A204.1 (cell line): ENCODE data around the gene GRHPR.
"Not testable (repeated sequence)": the region's sequence is repeated elsewhere in the genome, so short reads cannot be mapped to it uniquely, and the experiment has no call there.

Source experiments
- FAIRE-seq: peaks from 2 replicates; lab custom pipeline; 2012; peaks lifted over from hg19 to GRCh38; lab: Jason Lieb, UNC

The GRHPR gene

DNA sequence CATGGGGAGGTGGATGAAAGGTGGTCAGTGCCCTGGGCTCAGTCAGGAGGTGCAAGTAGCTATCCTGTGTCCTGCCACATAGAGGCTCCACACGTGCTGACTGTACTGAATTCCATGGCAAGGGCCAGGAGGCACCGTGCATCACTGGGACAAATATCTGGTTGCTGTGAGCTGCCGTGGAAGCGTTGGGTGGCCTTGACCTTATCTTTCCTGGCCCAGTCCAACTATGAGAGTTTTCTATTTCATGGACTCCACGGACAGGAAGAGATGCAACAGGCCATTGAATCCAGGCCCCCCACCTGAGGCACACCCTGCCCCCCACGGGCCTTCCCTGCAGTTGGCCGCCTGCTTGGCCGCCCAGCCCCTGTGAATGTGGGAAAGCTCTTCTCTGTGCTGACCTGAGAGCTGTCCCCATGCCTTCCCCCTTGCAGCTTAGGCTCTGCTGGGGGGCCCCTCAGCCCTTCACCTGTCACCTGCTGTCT lies 1.7 kb downstream of the GRHPR start:
- no peak for FAIRE-seq

DNA sequence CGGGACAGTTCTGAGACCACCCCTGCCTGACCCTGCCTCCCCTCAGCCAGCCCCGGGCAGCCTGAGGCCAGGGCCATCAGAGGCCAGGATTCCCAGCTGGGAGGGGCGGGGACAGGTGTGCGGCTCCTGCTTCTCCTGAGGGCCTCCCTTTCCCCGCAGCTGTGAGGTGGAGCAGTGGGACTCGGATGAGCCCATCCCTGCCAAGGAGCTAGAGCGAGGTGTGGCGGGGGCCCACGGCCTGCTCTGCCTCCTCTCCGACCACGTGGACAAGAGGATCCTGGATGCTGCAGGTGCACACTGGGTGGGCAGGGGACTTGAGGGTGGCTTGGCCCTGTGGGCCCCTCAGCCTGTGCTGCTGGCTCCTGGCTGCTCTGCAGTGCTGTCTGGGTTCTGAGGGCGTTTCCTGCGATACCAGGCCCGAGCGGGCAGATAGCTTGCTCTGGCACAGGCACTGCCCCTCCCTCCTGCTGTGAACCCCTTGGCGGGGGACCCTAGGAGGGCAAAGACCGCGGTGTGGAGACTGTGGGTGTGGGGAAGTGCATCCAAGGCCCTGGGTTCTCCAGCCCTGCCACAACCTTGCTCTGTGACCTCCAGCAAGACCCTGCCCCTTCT lies 2.3 kb downstream of the GRHPR start:
- no peak for FAIRE-seq

DNA sequence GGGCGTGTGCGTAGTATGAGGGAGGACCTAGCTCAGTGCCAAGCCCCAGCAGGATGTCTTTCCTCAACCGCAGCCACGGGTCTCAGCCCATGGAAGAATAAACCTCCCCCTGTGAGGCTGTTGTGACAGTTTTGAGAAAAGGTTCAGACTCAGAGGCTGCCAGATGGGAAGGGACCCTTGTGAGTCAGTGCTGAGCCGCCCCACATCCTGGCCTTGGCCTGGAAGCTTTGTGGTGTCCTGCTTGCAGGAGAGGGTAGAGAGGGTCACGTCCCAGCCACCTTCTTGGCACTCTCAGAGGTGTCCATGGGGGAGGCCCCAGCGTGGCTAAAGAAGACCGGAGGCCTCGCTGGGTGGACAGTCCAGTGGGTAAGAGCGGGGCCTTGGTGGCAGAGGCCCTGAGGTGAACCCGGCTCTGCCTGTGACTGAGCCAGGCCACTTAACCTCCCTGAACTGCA lies 2.8 kb downstream of the GRHPR start:
- FAIRE-seq, result no peak

DNA sequence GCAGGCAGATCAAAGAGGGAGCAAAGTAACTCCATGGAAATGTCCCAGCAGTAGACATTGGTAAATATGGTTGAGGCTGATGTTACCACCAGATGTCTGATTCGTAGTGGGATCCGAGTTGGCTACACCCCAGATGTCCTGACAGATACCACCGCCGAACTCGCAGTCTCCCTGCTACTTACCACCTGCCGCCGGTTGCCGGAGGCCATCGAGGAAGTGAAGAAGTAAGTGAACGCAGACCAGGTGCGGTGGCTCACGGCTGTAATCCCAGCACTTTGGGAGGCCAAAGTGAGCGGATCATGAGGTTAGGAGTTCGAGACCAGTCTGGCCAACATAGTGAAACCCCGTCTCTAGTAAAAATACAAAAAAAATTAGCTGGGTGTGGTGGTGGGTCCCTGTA lies 3.9 kb downstream of the GRHPR start:
- not testable (repeated sequence) for FAIRE-seq

DNA sequence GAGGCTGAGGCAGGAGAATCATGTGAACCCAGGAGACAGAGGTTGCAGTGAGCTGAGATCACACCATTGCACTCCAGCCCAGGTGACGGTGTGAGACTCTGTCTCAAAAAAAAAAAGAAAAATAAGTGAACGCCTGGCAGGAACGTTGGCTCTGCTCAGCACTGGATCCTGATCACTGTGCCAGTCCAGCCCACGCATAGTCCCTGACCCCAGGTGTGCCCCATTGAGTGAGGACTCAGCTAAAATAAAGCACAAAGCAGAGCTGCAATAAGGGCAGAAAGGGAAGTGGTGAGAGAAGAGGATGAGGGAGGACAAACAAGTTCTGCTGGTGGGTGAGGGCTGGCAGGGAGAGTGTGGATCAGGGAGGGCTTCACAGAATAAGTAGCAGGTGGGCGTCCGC lies 4.3 kb downstream of the GRHPR start:
- FAIRE-seq, result no peak

DNA sequence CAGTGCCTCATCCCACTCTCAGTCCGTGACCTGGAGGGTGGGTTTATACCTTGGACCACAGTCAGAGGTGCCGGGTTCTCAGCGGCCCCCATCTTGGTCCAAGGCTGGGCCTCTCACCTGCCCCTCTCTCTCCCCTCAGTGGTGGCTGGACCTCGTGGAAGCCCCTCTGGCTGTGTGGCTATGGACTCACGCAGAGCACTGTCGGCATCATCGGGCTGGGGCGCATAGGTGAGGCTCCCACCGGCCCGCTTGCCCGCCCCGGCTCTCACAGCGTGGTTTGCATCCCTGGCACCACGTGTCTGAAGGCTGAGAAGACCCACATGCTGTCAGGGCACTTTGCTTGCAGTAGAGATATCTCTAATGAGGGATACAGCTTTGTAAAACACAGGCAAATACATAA lies 5.8 kb downstream of the GRHPR start:
- no peak for FAIRE-seq

DNA sequence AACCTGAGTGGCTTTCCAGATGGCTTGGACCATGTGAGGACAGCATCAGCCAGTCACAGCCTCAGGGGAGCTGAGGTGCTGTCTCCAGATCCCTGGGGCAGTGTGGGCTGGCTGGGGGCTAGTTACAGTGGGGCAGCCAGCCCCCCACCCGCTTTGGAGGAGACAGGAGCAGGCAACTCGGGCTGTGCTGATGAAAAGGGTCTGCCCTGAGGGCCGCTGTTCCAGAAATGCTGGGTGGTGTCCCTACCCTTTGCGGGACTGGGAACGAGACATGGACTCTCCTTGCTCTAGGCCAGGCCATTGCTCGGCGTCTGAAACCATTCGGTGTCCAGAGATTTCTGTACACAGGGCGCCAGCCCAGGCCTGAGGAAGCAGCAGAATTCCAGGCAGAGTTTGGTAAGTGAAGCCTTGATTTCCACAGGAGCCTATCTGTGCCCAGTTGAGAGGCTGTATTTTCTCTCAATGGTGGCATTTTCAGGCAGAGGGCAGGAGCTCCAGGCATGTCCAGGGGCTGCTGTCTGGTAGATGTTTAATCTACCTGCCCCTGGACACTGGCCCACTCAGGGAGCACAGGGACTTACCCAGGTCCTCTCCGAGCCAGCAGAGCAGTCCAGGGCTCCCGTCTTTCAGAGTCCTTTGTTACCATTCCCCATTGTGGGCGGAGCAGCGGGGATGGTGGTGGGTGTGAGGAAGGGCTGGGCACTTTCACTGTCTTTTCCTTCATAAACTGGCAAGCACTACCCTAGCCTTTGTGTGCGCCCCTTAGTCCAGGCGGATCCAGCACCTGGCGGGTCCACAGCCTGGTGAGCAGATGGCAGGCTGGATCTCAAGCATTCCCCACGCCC lies 7.2 kb downstream of the GRHPR start:
- no peak for FAIRE-seq

DNA sequence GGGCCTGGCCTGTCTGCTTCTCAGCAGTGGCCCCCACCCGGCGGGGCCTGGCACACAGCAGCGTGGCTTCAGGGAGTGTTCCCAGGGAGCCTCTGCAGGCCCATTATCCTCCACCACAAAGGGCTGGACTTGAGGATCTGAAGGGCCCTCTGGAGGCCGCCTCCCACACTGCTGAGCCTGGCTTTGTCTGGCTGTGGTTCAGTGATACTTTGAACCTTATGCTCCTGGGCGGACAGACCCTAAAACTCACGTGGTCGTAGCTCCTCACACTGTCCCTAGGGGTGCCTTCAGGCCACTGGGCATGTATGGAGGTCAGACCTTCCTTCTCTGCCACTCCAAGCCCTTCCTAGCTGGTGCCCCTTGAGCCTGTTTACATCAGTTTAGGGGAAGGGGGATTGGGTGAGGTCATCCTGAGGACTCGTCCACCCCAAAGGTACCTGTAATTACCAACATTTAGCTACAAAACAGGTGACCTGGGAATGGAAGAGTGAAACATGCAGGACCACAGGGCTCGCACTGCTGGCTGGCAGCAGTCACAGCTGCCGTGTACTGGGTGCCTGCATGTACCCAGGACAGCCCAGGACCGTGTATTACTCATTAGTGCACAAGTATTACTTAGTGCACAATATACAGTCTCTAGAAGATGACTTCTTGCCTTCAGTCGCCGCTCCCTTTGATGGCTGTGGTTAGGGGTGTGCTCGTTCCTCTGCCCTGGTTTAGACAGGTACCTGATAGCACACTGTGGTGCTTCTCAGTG lies 8.5 kb downstream of the GRHPR start:
- no peak for FAIRE-seq

DNA sequence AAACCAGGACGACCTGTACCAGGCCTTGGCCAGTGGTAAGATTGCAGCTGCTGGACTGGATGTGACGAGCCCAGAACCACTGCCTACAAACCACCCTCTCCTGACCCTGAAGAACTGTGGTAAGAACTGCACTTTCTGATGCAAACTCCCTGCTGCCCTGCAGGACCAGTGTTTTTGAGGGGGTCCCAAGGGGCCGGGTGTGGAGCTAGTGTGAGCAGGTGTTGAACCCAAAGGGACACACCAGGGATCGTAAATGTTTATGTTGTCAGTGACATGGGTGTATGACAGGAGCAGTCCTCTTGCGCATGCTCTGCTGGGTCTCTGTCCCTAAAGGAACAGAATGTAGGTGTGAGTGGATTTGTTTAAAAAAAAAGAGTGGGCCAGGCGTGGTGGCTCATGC lies 9.5 kb downstream of the GRHPR start:
- no peak for FAIRE-seq

DNA sequence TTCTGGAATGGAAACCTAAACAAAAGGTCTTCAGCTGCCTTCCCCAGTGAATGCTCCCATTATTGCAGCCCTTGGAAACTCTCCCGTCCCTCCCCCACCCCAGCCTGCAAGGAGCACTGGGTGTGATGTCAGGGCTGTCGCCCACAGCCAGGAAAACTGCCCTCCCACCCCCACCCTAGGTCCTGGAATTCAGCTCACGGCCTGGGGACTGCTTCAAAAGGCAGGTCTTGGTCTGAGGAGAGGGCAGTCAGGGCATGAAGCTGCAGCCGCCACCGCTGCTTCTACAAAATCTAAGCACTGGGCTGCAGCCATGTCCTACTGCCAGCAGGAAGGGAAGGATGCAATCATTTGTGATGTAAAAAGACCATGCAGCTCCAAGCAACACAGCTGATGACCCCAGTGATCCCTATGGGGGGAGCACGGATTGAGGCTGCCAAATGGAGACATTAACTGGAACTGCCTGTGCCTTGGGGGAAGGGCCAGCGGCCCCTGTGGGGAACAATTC lies 11.4 kb downstream of the GRHPR start:
- no peak for FAIRE-seq

DNA sequence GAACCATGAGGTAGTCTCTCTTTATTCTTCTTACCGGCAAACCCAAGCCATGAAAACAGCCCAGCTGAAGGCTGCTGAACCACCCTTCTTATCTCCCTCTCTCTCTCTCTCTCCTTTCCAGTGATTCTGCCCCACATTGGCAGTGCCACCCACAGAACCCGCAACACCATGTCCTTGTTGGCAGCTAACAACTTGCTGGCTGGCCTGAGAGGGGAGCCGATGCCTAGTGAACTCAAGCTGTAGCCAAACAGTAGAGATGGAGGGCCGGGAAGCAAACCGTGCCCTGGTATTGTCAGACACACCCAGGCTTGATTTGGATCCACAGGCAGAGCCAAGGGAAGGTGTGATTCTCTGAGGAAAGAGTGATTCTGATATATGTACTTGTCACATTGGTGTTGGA lies 14.0 kb downstream of the GRHPR start:
- no peak for FAIRE-seq

DNA sequence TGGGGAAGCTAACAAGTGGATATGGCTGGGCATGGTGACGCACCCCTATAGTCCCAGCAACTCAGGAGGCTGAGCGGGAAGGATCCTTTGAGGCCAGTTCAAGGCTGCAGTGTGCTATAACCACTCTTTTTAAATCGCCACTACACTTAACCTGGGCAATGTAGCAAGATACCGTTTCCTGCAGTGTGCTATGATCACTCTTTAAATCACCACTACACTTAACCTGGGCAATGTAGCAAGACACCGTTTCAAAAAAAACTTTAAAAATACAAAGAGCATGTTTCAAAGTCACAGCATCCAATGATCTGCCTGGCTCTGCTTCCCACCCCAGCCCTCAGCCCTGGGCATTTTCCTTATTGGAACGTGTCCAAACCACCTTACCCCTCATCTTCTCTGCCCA lies 14.5 kb downstream of the GRHPR start:
- no peak for FAIRE-seq

DNA sequence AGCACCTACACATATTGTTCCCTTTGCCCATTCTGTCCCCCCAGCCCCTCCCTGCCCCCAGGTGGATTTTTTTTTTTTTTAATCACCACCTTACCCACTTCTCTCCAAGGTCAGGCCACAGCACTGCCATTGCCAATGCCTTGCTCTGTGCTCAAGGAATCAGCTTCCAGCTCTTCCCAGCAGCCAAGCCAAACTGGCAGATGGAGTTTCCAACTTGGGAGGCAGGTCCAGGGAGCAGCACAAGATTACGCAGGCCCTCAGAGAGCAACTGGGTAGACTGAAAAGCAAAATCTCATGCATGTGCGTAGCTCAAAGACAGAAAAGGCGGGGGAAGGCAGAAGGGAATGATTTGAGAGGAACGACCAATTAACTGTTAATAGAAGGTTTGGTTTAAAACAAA lies 15.1 kb downstream of the GRHPR start:
- FAIRE-seq, result no peak

DNA sequence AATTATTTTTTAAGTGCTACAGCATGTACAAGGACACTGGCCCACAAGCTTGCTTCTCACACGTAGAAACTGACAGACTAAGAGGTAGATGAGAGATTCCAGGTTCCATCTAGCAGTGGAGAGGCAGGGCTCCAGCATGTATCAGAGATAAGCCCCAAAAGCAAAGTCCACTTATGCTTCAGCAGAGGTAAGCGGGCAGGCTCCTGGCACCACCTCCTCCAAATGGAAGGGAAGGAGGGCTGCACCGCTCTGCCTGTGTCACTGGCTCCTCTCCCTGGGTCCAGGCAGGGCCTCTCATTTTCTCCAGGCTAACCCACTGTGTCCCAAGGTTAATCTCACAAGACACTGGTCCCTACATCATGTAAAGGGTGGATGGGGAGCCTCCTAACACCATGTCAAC lies 15.9 kb downstream of the GRHPR start:
- no peak for FAIRE-seq

DNA sequence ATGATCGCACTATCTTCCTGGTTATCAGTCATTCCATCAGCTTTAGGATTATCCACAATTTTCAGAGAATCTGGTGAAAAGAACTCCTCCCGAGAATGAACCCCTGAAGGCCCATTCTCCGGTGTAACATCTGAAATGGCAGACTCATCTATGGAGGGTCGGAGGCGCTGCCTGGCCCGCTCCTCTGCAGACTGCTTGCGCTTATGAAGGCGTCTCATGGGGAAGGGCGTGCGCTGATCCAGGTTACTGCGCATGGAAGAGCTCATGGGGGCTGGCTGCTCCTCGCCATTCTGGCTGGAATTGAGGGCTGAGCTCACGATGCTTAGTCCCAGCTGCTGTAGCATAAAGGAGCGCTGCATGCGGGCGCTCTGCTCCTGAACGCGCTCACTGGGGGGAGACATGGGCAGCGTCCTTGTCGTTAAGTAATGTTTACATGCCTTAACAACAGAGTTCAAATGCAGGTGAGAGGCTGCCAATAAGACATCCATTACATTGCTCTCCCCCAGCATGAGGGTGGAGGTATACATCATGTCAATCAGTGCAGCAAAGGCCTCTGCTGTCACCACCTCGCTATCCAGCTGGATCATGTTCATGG lies 19.4 kb downstream of the GRHPR start:
- FAIRE-seq, result no peak

DNA sequence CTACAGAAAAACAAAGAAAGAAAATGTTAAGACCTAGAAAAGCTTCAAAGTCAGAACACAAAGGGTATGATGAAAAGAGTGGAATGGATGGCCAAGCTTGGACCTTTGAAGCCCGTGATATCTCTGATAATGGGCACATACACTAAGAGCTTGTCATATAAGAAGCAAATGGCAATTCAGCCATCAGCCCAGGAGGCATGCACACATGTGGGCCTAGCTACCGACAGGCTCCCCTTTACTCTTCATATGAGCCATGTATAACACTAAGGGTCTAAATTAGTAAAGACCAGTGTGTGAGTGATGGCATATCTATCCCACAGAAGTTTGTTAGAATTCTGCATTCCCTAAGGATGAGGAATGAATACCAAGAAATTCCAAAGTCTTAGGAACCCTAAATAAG lies 20.1 kb downstream of the GRHPR start:
- FAIRE-seq, result no peak

DNA sequence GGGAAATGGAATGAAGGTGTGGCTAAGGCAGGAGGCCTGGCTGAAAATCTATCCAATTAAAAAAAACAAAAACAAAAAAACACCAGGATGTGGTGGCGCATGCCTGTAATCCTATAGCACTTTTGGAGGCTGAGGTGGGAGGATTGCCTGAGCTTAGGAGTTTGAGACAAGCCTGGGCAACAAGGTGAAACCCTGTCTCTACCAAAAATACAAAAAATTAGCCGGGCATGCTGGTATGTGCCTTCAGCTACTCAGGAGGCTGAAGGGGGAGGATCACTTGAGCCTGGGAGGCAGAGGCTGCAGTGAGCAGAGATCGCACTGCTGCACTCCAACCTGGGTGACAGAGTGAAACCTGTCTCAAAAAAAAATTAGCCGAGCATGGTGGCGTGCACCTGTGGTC lies 21.1 kb downstream of the GRHPR start:
- FAIRE-seq, result no peak

DNA sequence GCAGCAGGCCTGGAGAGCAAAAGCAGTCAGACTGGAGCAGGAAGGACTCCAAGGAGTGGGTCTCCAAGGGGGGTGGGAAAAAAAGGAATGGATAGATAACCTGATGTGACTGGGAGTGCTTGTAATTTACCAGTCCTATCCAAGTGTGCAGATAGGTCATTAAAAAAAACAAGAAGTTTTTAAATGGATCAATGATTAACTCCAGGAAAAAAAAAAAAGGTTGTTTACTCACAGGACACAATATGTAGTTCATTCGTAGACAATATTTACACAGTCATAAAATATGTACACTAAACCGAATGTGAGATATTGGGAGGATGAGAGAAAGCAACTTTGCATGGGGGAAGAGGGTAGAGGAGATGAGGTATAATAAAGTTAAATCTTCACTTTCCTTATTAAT lies 22.4 kb downstream of the GRHPR start:
- FAIRE-seq, result no peak

DNA sequence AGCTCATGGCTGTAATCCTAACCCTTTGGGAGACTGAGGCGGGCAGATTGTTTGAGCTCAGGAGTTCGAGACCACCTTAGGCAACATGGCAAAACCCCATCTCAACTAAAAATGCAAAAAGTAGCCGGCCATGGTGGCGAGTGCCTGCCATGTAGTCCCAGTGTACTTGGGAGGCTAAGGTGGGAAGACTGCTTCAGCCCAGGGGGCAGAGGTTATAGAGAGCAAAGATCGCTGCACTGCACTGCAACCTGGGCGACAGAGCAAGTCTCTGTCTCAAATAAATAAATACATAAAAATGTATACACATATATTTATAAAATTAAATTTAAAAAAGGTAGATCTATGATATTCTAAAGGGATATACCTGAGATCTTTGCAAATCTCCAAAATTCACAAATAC lies 23.3 kb downstream of the GRHPR start:
- FAIRE-seq, result no peak

DNA sequence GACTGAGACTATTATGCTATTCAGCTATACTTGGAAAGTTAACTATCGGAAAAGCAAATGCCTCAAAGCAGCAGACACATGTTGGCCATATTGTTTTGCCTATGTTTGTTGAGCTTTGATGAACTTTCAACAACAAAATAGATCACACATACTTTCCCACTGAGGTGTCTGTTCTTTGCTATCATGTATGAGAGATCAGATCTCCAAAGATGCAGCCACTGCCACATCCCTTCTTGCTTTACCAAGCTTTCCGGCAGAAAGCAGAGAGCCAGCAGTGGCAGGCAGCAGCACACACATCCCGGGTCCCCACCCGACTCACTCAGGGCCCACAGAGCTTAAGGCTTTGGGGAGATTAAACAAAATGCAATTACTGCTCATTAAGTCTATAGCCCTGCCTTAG lies 23.9 kb downstream of the GRHPR start:
- no peak for FAIRE-seq

DNA sequence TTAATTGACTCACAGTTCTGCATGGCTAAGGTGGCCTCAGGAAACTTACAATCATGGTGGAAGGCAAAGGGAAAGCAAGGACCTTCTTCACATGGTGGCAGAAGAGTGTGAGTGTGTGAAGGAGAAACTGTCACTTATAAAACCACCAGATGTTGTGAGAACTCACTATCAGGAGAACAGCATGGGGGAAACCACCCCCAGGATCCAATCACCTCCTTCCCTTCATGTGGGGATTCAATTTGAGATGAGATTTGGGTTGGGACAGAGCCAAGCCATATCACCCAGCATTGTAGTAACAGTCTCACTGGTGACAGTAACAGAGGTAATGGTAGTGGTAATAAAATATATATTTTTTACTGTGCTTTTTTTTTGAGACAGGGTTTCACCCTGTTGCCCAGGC lies 24.6 kb downstream of the GRHPR start:
- no peak for FAIRE-seq

DNA sequence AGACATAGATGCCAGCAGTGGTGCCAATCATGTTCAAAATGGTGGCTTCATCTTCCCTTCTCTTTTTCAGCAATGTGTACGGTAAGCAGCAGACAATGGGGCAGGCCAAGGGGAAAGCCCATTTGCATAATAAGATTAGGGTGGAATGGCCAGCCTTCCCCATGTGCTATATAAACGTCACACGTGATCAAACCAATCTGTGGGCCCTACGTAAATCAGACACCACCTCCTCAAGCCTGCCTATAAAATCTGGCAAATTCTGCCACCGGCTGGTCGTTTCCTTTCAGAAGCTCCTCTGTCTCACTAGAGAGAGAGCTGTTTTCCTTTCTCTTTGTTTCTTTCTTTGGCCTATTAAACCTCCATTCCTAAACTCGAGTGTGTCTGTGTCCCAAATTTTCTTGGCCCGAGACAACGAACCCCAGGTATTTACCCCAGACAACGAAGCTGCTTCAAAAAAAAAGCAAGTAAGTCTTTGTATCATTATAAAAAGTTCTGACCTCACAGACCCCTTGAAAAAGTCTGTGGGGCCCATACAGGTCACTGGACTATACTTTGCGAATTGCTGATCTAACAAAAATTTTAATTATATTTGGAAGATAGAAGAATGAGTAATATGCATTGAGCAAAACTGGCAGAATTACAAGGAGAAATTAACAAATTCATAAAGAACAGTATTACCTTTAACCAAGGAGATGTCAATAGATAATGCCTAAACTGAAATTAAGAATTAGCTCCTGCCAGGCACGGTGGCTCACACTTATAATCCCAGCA lies 27.6 kb downstream of the GRHPR start:
- FAIRE-seq, result no peak
